Epithelial cell of umbilical artery (primary cell): Measurements from ENCODE around the gene KCNH2. TPM values are rescaled to one million over a fixed set of nuclear protein-coding genes. Genes with fewer than 3 reads are reported as not detected.

Experiments
- total RNA-seq: library from RNA; depleted of rRNA; stranded (reverse); fragments of >200 nt; gene quantifications from 2 replicates; pipeline ENCODE4 v1.2.3, GENCODE V29; 2014

KCNH2 gene, protein sequence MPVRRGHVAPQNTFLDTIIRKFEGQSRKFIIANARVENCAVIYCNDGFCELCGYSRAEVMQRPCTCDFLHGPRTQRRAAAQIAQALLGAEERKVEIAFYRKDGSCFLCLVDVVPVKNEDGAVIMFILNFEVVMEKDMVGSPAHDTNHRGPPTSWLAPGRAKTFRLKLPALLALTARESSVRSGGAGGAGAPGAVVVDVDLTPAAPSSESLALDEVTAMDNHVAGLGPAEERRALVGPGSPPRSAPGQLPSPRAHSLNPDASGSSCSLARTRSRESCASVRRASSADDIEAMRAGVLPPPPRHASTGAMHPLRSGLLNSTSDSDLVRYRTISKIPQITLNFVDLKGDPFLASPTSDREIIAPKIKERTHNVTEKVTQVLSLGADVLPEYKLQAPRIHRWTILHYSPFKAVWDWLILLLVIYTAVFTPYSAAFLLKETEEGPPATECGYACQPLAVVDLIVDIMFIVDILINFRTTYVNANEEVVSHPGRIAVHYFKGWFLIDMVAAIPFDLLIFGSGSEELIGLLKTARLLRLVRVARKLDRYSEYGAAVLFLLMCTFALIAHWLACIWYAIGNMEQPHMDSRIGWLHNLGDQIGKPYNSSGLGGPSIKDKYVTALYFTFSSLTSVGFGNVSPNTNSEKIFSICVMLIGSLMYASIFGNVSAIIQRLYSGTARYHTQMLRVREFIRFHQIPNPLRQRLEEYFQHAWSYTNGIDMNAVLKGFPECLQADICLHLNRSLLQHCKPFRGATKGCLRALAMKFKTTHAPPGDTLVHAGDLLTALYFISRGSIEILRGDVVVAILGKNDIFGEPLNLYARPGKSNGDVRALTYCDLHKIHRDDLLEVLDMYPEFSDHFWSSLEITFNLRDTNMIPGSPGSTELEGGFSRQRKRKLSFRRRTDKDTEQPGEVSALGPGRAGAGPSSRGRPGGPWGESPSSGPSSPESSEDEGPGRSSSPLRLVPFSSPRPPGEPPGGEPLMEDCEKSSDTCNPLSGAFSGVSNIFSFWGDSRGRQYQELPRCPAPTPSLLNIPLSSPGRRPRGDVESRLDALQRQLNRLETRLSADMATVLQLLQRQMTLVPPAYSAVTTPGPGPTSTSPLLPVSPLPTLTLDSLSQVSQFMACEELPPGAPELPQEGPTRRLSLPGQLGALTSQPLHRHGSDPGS
- total RNA-seq: under 0.01 and 0.15 TPM in 2 replicates

DNA sequence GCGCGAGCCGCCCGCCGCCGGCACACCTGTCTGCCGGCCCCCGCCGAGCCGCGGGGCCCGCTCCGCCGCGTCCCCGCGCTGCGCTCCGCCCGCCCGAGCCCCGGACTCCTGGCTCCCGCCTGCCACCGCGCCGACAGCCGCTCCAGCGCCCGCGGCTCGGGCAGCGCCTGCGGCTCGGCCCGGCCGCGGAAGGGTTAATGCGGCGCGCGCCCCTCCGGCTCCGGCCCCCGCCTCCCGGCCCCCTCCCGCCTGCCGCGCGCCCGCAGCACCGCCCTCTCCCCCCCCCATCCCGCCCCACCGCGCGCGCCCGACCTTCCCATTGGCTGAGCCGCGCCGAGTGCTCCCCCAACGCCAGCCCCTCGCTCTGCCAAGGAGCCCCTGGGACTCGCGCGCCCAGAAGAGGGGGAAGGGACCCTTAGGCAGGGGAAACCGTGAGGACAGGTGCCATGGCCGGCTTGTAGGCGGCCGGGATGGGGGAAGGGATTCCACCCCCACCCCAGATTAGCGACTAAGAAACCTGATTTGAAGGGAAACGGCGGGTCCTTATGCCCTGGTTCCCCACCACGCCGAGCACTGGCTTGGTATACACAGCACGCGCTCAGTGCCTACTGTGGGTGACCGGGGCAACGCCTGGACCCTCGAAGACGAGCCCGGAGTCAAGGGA, at the start of gene KCNH2:
KCNH2 (minus strand) TSS at position 196 of the 664 bp plus-strand sequence. CDS start 408 bp downstream, outside the sequence.

GRCh38 chr7:151024435-151025056, 46.4 kb upstream of the KCNH2 start, which contains the start of gene ATG9B:
ATG9B (minus strand) TSS chr7:151024494; CDS start chr7:151024423, 71 bp downstream.

DNA sequence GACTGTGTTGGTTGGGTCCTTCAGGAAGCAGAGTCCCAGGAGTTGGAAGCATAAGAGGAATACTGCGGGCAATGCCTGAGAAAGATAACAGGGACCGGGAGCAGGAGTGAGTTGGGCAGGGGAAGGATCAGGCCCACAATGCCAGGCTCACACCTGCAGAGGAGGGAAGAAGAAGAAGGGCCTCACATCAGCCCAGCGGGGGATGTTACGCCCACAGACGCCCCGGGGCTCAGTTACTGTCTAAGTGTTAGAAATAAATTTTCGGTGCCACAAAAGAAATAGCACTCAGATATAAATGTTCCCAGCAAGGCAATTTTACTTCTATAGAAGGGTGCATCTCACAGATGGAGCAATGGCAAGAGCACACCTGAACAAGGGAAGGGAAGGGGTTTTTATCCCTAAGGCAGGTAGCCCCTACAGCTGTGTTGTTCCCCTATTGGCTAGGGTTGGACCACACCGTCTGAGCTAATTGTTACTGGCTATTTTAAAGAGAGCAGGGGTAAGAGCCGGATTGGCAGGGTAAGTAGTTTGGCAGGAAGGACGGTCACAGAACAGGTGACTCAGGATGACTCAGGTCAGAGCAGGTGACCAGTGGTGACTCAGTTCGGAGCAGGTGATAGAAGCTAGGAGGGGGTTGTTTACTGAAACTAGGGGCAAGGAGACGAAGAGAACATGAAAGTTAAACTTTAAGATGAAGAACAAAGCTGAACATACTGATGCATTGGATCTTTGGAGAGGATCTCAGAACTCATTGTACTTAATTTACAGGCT, 12.5 kb upstream of the KCNH2 start, which contains the start of gene NOS3:
NOS3 (plus strand) TSS at position 602 of the 771 bp plus-strand sequence. CDS start 2,787 bp downstream, outside the sequence.

Other genes with a start within 250 kb of the KCNH2 start
- gene GIMAP5, start 240.9 kb downstream of the KCNH2 start, total RNA-seq: 4.2 and 8.1 TPM in 2 replicates
- gene TMEM176B, start 178.0 kb downstream of the KCNH2 start, total RNA-seq: not detected in 2 replicates
- gene TMEM176A, start 177.6 kb downstream of the KCNH2 start, total RNA-seq: not detected in 2 replicates
- gene AOC1, start 125.8 kb downstream of the KCNH2 start, total RNA-seq: not detected in 2 replicates
- 13.3 and 26.4 TPM in 2 replicates for gene NOS3, start 12.7 kb upstream of the KCNH2 start, total RNA-seq
- gene ATG9B, start 46.2 kb upstream of the KCNH2 start, total RNA-seq: not detected in 2 replicates
- gene ABCB8, start 50.1 kb upstream of the KCNH2 start, total RNA-seq: 21.8 and 30.4 TPM in 2 replicates
- not detected in 2 replicates for gene ASIC3, start 70.2 kb upstream of the KCNH2 start, total RNA-seq
- 24.8 and 26.3 TPM in 2 replicates for gene CDK5, start 79.6 kb upstream of the KCNH2 start, total RNA-seq
- 34.8 and 39.4 TPM in 2 replicates for gene SLC4A2, start 81.3 kb upstream of the KCNH2 start, total RNA-seq
- gene FASTK, start 102.5 kb upstream of the KCNH2 start, total RNA-seq: 67.9 and 71.9 TPM in 2 replicates
- gene TMUB1, start 105.2 kb upstream of the KCNH2 start, total RNA-seq: 14.1 and 20.1 TPM in 2 replicates
- gene AGAP3, start 108.2 kb upstream of the KCNH2 start, total RNA-seq: 55.6 and 56.2 TPM in 2 replicates
- not detected in 2 replicates for gene GBX1, start 189.4 kb upstream of the KCNH2 start, total RNA-seq
- gene ASB10, start 208.9 kb upstream of the KCNH2 start, total RNA-seq: not detected in 2 replicates
- not detected in 2 replicates for gene H2BK1, start 232.2 kb upstream of the KCNH2 start, total RNA-seq
- gene ABCF2, start 248.9 kb upstream of the KCNH2 start, total RNA-seq: 78.9 and 79.8 TPM in 2 replicates